Stimulated activated CD4-positive, alpha-beta T cell treated with anti-CD3 and anti-CD28 coated beads, Interleukin-15, amount 100 ng/mL, for 24 hours (primary cell): ENCODE results near the gene MYD88.

Experiments
- DNase-seq: peaks from one replicate; pipeline ENCODE4 v3.0.0-alpha.2; 2020

The MYD88 gene

GRCh38 chr3:38138349-38139190, at the start of gene MYD88:
Gene MYD88, plus strand, starts transcription at chr3:38138661. Its CDS starts 40 bp downstream, at chr3:38138701.
- peak; percentile 91 for DNase-seq

- DNase-seq: no peak
Observed at GRCh38 chr3:38089163-38089562, 49.3 kb upstream of the MYD88 start.

- DNase-seq: no peak
Observed at GRCh38 chr3:38090453-38090852, 48.0 kb upstream of the MYD88 start.

- no peak for DNase-seq
Observed at GRCh38 chr3:38094999-38095398, 43.5 kb upstream of the MYD88 start.

GRCh38 chr3:38095669-38096483, 42.6 kb upstream of the MYD88 start:
- DNase-seq: no peak

GRCh38 chr3:38097446-38098375, 40.8 kb upstream of the MYD88 start:
- DNase-seq: no peak

- no peak for DNase-seq
Observed at GRCh38 chr3:38098376-38098723, 40.1 kb upstream of the MYD88 start.

GRCh38 chr3:38099518-38099917, 38.9 kb upstream of the MYD88 start:
- DNase-seq: no peak

- no peak for DNase-seq
Observed at GRCh38 chr3:38100498-38100897, 38.0 kb upstream of the MYD88 start.

GRCh38 chr3:38101811-38102443, 36.5 kb upstream of the MYD88 start:
- no peak for DNase-seq

GRCh38 chr3:38102444-38102814, 36.0 kb upstream of the MYD88 start:
- no peak for DNase-seq

GRCh38 chr3:38105525-38105924, 32.9 kb upstream of the MYD88 start:
- no peak for DNase-seq

GRCh38 chr3:38107911-38108648, 30.4 kb upstream of the MYD88 start:
- no peak for DNase-seq

- no peak for DNase-seq
Observed at GRCh38 chr3:38108649-38109579, 29.5 kb upstream of the MYD88 start.

GRCh38 chr3:38109580-38110313, 28.7 kb upstream of the MYD88 start:
- no peak for DNase-seq

GRCh38 chr3:38110314-38111050, 28.0 kb upstream of the MYD88 start:
- no peak for DNase-seq

- DNase-seq: no peak
Observed at GRCh38 chr3:38111201-38111600, 27.3 kb upstream of the MYD88 start.

- no peak for DNase-seq
Observed at GRCh38 chr3:38111696-38112377, 26.6 kb upstream of the MYD88 start.

- DNase-seq: no peak
Observed at GRCh38 chr3:38112378-38112761, 26.1 kb upstream of the MYD88 start.
